A673 (cell line): ENCODE data around the gene KLHL35. TPM values are rescaled to one million over a fixed set of nuclear protein-coding genes. Genes with fewer than 3 reads are reported as not detected.

Experiments
- BruUV-seq: library from RNA; stranded (reverse); fragments of 400-500 nt; replicated peaks from 2 replicates; lab custom pipeline; 2021; lab: Mats Ljungman, UMichigan
- CTCF ChIA-PET: fragments of 300-600 bp; sonication (Branson Sonifier 250); formaldehyde crosslinking; loops from one replicate; lab custom pipeline; 2022; ENCODE audit warnings: antibody characterized with exemption; lab: Charles Lee
- POLR2A ChIA-PET: fragments of 300-600 bp; sonication (Branson Sonifier 250); formaldehyde crosslinking; loops from one replicate; lab custom pipeline; 2022; ENCODE audit warnings: antibody characterized with exemption; ENCODE audit not compliant: low non-redundant PET; lab: Charles Lee
- DNase-seq: peaks from one replicate; pipeline ENCODE4 v3.0.0-alpha.2; 2015; ENCODE audit warnings: low spot score
- H3K27ac ChIP-seq: fragments of 200-600 bp; sonication (generic); 2 replicates; pipeline ENCODE4 v1.5.1; 2016; ENCODE audit warnings: mixed run types, low read depth, mild to moderate bottlenecking, mixed read lengths, antibody characterized with exemption, low read length; ENCODE audit not compliant: poor library complexity, severe bottlenecking
- H3K27me3 ChIP-seq: fragments of 200-600 bp; sonication (generic); replicated peaks from 2 replicates; pipeline ENCODE4 v1.6.1; 2017; ENCODE audit warnings: mixed run types, low read depth, mild to moderate bottlenecking, mixed read lengths, antibody characterized with exemption, low read length; ENCODE audit not compliant: insufficient read depth, poor library complexity
- H3K36me3 ChIP-seq: fragments of 200-600 bp; sonication (generic); 2 replicates; pipeline ENCODE4 v1.6.1; 2016; ENCODE audit warnings: mixed run types, mild to moderate bottlenecking, mixed read lengths, antibody characterized with exemption, low read length; ENCODE audit not compliant: insufficient read depth, poor library complexity, severe bottlenecking
- H3K4me1 ChIP-seq: fragments of 200-600 bp; sonication (generic); 2 replicates; pipeline ENCODE4 v1.6.1; 2017; ENCODE audit warnings: mixed run types, mild to moderate bottlenecking, mixed read lengths, antibody characterized with exemption, low read length; ENCODE audit not compliant: insufficient read depth, poor library complexity, severe bottlenecking
- H3K4me3 ChIP-seq: fragments of 200-600 bp; sonication (generic); 2 replicates; pipeline ENCODE4 v1.5.1; 2016; ENCODE audit warnings: low read depth, mixed run types, mild to moderate bottlenecking, mixed read lengths, low read length; ENCODE audit not compliant: poor library complexity, severe bottlenecking
- H3K9me3 ChIP-seq: fragments of 200-600 bp; sonication (generic); 2 replicates; pipeline ENCODE4 v1.6.1; 2016; ENCODE audit warnings: mixed run types, low read depth, mild to moderate bottlenecking, mixed read lengths, antibody characterized with exemption, low read length; ENCODE audit not compliant: poor library complexity, severe bottlenecking
- EZH2 ChIP-seq: fragments of 200-600 bp; sonication (generic); IDR thresholded peaks from 2 replicates; pipeline ENCODE4 v1.6.1; 2017; ENCODE audit warnings: borderline replicate concordance, low read depth, mild to moderate bottlenecking, mixed read lengths, antibody characterized with exemption, low read length; ENCODE audit not compliant: poor library complexity, severe bottlenecking
- intact Hi-C: fragments of 100-400 bp; cut with micrococcal nuclease; formaldehyde crosslinking; loops from one replicate; pipeline ENCODE4 v1.10.0; 2022; ENCODE audit not compliant: unreplicated experiment
- total RNA-seq: library from RNA; stranded (reverse); gene quantifications from 2 replicates; pipeline ENCODE4 v1.2.3, GENCODE V29; 2021
- TF ChIP-seq, protein P1 (sequence below): fragments of 300-800, 200-600 bp; sonication (generic); conservative IDR thresholded peaks from 2 replicates; pipeline ENCODE4 v1.5.1; 2017; ENCODE audit warnings: low read depth, mild to moderate bottlenecking, antibody characterized with exemption, low read length, moderate library complexity, mixed read lengths

Gene KLHL35
- total RNA-seq, 1 experiment from 2014 or later, result 0.88 TPM

DNA sequence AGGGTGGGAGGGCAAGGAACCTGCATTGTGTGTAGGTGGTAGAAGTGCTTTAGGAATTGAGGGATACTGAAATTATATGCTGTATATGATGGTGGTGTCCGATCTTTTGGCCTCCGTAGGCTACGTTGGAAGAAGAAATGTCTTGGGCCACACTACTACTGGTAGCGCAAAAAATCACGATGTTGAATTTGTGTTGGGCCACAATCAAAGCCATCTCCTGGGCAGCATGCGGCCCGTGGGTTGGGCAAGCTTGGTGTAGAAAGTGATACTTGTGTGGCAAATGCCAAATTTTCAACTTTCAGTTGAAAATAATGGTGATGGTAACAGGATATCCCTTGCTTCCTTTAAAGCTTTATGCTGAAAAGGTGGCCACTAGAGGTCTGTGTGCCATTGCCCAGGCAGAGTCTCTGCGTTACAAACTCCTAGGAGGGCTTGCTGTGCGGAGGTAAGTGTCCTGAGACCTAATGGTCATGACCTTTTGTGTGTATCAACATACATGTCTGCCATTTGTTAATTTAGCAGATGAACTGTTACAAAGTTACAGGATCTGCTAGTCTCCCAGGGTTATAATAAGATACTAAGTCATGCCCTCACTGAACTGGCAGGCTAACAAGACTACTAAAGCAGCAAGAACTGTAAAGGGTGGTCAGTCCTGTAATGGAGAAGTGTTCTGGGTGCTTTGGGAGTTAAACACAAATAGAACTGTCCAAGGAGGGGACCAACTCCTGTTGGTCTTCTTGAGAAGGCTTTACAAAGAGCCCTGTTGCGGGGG is 30.8 kb downstream of the KLHL35 start:
- Histone ChIP-seq H3K27me3 (no peaks in the 10 kb centered on the region), H3K36me3 (peaks cover 70% of the 10 kb centered on the region), H3K4me1 (peaks cover 25% of the 10 kb centered on the region), H3K9me3 (no peaks in the 10 kb centered on the region), H3K4me3 (peak overlapping the region; percentile 70), H3K27ac (peak overlapping the region; percentile 94)
- DNase-seq, result no peak
- ChIA-PET POLR2A (no interaction called here), CTCF (interaction anchor here (0.9 kb wide), 1 partner anchor 13 kb away, joined by 4 read pairs; no protein-coding TSS in a partner anchor)
- TF ChIP-seq, protein P1, sequence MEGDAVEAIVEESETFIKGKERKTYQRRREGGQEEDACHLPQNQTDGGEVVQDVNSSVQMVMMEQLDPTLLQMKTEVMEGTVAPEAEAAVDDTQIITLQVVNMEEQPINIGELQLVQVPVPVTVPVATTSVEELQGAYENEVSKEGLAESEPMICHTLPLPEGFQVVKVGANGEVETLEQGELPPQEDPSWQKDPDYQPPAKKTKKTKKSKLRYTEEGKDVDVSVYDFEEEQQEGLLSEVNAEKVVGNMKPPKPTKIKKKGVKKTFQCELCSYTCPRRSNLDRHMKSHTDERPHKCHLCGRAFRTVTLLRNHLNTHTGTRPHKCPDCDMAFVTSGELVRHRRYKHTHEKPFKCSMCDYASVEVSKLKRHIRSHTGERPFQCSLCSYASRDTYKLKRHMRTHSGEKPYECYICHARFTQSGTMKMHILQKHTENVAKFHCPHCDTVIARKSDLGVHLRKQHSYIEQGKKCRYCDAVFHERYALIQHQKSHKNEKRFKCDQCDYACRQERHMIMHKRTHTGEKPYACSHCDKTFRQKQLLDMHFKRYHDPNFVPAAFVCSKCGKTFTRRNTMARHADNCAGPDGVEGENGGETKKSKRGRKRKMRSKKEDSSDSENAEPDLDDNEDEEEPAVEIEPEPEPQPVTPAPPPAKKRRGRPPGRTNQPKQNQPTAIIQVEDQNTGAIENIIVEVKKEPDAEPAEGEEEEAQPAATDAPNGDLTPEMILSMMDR, result no peak
- TF ChIP-seq EZH2, result no peak
- intact Hi-C loops, result no loop called here
- BruUV-seq, result no TSS peak

DNA sequence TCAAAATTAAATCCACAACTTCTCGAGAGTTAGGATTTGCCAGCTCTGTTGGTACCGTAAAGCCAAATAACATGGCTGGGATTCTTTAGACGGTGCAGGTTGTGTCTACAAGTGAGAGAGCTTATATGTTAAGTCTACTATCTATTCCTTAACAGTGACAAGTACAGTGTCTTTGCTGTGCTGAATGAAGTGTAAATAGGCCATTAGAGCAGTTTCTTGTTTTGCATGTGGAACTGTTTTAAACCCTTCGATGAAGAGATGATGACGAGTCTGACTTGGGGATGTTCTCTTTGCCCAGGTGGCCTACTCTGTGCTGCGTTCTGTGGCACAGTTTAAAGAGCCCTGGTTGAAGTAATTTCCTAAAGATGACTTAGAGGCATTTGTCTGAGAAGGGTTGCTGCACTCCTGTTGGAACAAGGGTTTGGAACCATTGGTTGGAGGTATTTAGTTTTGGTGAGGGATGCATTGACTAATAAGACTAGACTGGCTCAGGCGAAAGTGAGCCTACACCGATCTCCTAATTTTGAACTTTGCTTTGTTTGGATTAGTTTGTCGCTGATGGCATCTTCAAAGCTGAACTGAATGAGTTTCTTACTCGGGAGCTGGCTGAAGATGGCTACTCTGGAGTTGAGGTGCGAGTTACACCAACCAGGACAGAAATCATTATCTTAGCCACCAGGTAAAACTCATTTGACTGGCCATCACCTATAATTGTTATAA is 32.7 kb downstream of the KLHL35 start:
- DNase-seq, result peak; percentile 34
- TSS peak; percentile 61 for BruUV-seq
- CTCF ChIA-PET, result interaction anchor here (0.6 kb wide), 1 partner anchor 8 kb away, joined by 3 read pairs; no protein-coding TSS in a partner anchor

More for the DNA sequence above, 32.7 kb downstream of the KLHL35 start:
- no peaks in the 10 kb centered on the region for H3K27me3 ChIP-seq
- TF ChIP-seq, protein P1, result no peak
- no peak for TF ChIP-seq EZH2
- intact Hi-C loops, result no loop called here
- peak overlapping the region; percentile 70 for H3K4me3 ChIP-seq
- peaks cover 51% of the 10 kb centered on the region for H3K36me3 ChIP-seq
- no peaks in the 10 kb centered on the region for H3K9me3 ChIP-seq
- peaks cover 25% of the 10 kb centered on the region for H3K4me1 ChIP-seq
- POLR2A ChIA-PET, result interaction anchor here (0.6 kb wide), 3 partner anchors 32 to 211 kb away, joined by 3 to 15 read pairs (median 4); partner anchors contain the start of gene KLHL35
- H3K27ac ChIP-seq, result peak overlapping the region; percentile 94
